Thyroid gland (tissue), 4 donors: Measurements from ENCODE around the gene PPHLN1. TPM values are rescaled to one million over a fixed set of nuclear protein-coding genes. Genes with fewer than 3 reads are reported as not detected.

ENCODE experiments used
- DNase-seq, 2 donors: peaks; one replicate each; pipeline ENCODE4 v3.0.0-alpha.2; 2019
- H3K27ac ChIP-seq, 3 donors: fragments of 200-600 bp; sonication (generic); 1 replicate in 2 of 3; 2 replicates in 1 of 3; pipeline ENCODE4 v1.5.1; 2016 to 2019; ENCODE audit warnings: mild to moderate bottlenecking in 1 of 3, moderate library complexity in 1 of 3
- H3K27me3 ChIP-seq: fragments of 200-600 bp; sonication (generic); one replicate; pipeline ENCODE4 v1.5.1; 2019
- H3K36me3 ChIP-seq, 2 donors: fragments of 200-600 bp; sonication (generic); one replicate each; pipeline ENCODE4 v1.5.1; 2016 to 2019
- H3K4me1 ChIP-seq, 2 donors: fragments of 200-600 bp; sonication (generic); one replicate each; pipeline ENCODE4 v1.5.1; 2017 to 2019
- H3K4me3 ChIP-seq, 3 donors: fragments of 200-600 bp; sonication (generic); replicated peaks in 1 of 3; 1 replicate in 2 of 3; 2 replicates in 1 of 3; pipeline ENCODE4 v1.5.1; 2016; ENCODE audit warnings: mild to moderate bottlenecking in 1 of 3
- H3K9me3 ChIP-seq: fragments of 200-600 bp; sonication (generic); one replicate; pipeline ENCODE4 v1.5.1; 2017
- CTCF ChIP-seq, 6 experiments: fragments of 200-600 bp in 3 of 6; fragments of 450-650 bp in 3 of 6; sonication (generic) in 3 of 6; IDR thresholded peaks; one replicate each; pipeline ENCODE4 v1.5.1; 2016 to 2019; ENCODE audit warnings: antibody characterized with exemption in 6 of 6, mild to moderate bottlenecking in 2 of 6, inconsistent platforms in 1 of 6, moderate library complexity in 1 of 6
- POLR2A ChIP-seq, 2 donors: fragments of 450-650 bp; IDR thresholded peaks; one replicate each; pipeline ENCODE4 v1.6.1; 2017; ENCODE audit warnings: antibody characterized with exemption in 2 of 2, mild to moderate bottlenecking in 2 of 2, moderate library complexity in 1 of 2
- WGBS, 2 donors: methylation state at CpG; one replicate each; pipeline ENCODE4 v1.1.5; 2017; 5-methylcytosine and 5-hydroxymethylcytosine counted together
- intact Hi-C: fragments of 100-400 bp; cut with DNase I; formaldehyde crosslinking; loops from one replicate; pipeline ENCODE4 v1.15.1; 2023
- microRNA-seq: library from miRNA; unstranded; fragments of <30 nt; microRNA quantifications from one replicate; pipeline ENCODE4, GENCODE V29; 2016
- small RNA-seq: library from RNA; depleted of rRNA; stranded (forward); fragments of <200 nt; gene quantifications from one replicate; pipeline ENCODE3, GENCODE V24; 2016
- total RNA-seq, 4 donors: library from RNA; depleted of rRNA; stranded (reverse); fragments of >200 nt; gene quantifications; one replicate each; pipeline ENCODE4 v1.2.3, GENCODE V29; 2016

The PPHLN1 gene
- total RNA-seq, 4 donors from 2014 or later: 57.9 to 91.3 (median 66.3) TPM

DNA sequence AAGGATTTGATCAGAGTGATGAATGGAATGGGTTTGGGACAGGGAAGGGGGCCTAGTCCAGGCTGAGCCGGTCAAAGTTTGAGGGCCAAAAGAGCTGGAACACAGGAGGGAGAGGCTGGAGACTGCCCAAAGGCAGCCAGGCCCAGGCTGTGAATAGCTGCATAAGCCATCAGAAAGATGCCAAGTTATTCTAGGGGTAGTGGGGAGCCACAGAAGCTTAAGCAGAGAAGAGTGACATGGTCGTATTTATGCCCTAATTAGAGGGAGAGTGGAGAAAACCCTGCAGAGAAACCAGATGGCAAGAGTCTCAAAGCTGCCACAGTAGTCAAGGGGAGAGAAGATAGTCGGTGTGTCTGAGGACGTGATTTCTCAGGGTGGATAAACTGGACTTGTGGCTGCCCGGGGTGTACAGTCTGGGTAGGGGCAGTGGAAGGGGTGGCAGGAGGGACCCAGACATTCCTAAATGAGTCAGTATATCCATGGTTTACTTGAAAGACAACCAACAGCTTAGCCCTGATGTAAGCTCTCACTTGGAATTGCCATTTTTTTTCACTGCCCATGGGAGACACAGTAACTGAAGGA, 164.4 kb downstream of the PPHLN1 start:
- Histone ChIP-seq H3K4me3 (no peak overlapping the region), H3K27me3 (no peaks in the 10 kb centered on the region), H3K9me3 (no peaks in the 10 kb centered on the region), H3K36me3 (no peaks in the 10 kb centered on the region), H3K4me1 (no peaks in the 10 kb centered on the region), H3K27ac (no peak overlapping the region)
- DNase-seq: no peak
- intact Hi-C loops: no loop called here
- TF ChIP-seq POLR2A (IDR thresholded peaks at IDR 0.05) (no peak), CTCF (IDR thresholded peaks at IDR 0.05) (no peak)
- 91 to 96% methylated on average over 5 of the region's 5 CpGs for WGBS, 2 donors

Small RNA genes lying within 50 kb of the gene (microRNA-seq; reads per million reads assigned to microRNA genes)
- gene MIR7851: not detected

Small RNA genes lying within 50 kb of the gene (small RNA-seq; reads per million reads assigned to genes)
- gene MIR7851 (not detected), gene RF00019 (not detected), gene RF00090 (not detected), gene RNU6-249P (not detected)

Other genes with a start within 250 kb of the PPHLN1 start
- gene GXYLT1, start 181.3 kb upstream of the PPHLN1 start, total RNA-seq: 10 to 100 TPM; 16.5 to 26.6 (median 20.6) TPM
- 10 to 100 TPM; 56.7 to 92.2 (median 70.5) TPM for gene YAF2, start 87.9 kb upstream of the PPHLN1 start, total RNA-seq
- 10 to 100 TPM; 30.7 to 42.3 (median 34.9) TPM for gene ZCRB1, start 73 bp upstream of the PPHLN1 start, total RNA-seq